SU-DHL-6 (cell line): ENCODE results near the gene NUMB.

Experiments
- EZH2phosphoT487 ChIP-seq: fragments of 200-600 bp; sonication (generic), shearing (Covaris generic); conservative IDR thresholded peaks from 2 replicates; pipeline ENCODE4 v1.6.1; 2018; ENCODE audit warnings: mild to moderate bottlenecking, antibody characterized with exemption, low read length, moderate library complexity, mixed read lengths
- TF ChIP-seq, protein P1 (sequence below): fragments of 200-600 bp; sonication (generic); IDR thresholded peaks from one replicate; pipeline ENCODE4 v1.5.1; 2017; ENCODE audit warnings: antibody characterized with exemption, mild to moderate bottlenecking, low read length, moderate library complexity; ENCODE audit not compliant: insufficient read depth, poor library complexity, severe bottlenecking

DNA sequence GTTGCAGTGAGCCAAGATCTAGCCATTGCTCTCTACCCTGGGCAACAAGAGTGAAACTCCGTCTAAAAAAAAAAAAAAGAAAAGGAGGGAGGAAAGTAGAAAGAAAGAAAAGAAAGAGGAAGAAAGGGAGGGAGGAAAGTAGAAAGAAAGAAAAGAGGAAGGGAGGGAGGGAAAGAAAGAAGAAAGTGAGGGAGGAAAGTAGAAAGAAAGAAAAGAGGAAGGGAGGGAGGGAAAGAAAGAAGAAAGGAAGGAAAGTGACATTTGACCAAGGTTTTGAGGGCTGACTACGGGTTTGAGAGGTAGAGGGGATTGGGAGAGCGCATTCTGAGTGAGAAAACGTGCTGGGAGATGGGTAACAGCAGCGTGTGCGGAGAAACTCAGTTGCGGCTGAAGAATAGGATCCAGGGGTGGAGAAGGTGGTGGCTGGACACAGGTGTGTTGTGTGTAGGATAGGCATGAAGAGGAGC, 221.6 kb downstream of the NUMB start:
- TF ChIP-seq, protein P1, sequence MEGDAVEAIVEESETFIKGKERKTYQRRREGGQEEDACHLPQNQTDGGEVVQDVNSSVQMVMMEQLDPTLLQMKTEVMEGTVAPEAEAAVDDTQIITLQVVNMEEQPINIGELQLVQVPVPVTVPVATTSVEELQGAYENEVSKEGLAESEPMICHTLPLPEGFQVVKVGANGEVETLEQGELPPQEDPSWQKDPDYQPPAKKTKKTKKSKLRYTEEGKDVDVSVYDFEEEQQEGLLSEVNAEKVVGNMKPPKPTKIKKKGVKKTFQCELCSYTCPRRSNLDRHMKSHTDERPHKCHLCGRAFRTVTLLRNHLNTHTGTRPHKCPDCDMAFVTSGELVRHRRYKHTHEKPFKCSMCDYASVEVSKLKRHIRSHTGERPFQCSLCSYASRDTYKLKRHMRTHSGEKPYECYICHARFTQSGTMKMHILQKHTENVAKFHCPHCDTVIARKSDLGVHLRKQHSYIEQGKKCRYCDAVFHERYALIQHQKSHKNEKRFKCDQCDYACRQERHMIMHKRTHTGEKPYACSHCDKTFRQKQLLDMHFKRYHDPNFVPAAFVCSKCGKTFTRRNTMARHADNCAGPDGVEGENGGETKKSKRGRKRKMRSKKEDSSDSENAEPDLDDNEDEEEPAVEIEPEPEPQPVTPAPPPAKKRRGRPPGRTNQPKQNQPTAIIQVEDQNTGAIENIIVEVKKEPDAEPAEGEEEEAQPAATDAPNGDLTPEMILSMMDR = no peak
- no peak for TF ChIP-seq EZH2phosphoT487
